Measurements from ENCODE around the gene ANKRD33B.
"Not testable (repeated sequence)": the region's sequence is repeated elsewhere in the genome, so short reads cannot be mapped to it uniquely, and the experiment has no call there.

Gene ANKRD33B

GRCh38 chr5:10655972-10656830 is 92.3 kb downstream of the ANKRD33B start:
- DNase-seq (ENCODE audit: low read depth in 2 of 2), result no peak

GRCh38 chr5:10658265-10658664 is 94.4 kb downstream of the ANKRD33B start:
- DNase-seq (ENCODE audit: low read depth in 2 of 2), result no peak

GRCh38 chr5:10660135-10660534 is 96.3 kb downstream of the ANKRD33B start:
- no peak for DNase-seq (ENCODE audit: low read depth in 2 of 2)

GRCh38 chr5:10660720-10661387 is 97.0 kb downstream of the ANKRD33B start:
- DNase-seq (ENCODE audit: low read depth in 2 of 2), result no peak

GRCh38 chr5:10661401-10661800 is 97.5 kb downstream of the ANKRD33B start:
- no peak for DNase-seq (ENCODE audit: low read depth in 2 of 2)

GRCh38 chr5:10662083-10662482 is 98.2 kb downstream of the ANKRD33B start:
- DNase-seq (ENCODE audit: low read depth in 2 of 2), result no peak

- DNase-seq (ENCODE audit: low read depth in 2 of 2), result no peak
Measured at GRCh38 chr5:10662661-10663488, 99.0 kb downstream of the ANKRD33B start.

- DNase-seq (ENCODE audit: low read depth in 2 of 2), result no peak
Measured at GRCh38 chr5:10663489-10664179, 99.8 kb downstream of the ANKRD33B start.

GRCh38 chr5:10664180-10664769 is 100.4 kb downstream of the ANKRD33B start:
- DNase-seq (ENCODE audit: low read depth in 2 of 2), result not testable (repeated sequence)

GRCh38 chr5:10665799-10666198 is 101.9 kb downstream of the ANKRD33B start:
- DNase-seq (ENCODE audit: low read depth in 2 of 2), result no peak

GRCh38 chr5:10666531-10667299 is 102.8 kb downstream of the ANKRD33B start:
- no peak for DNase-seq (ENCODE audit: low read depth in 2 of 2)

GRCh38 chr5:10667431-10668057 is 103.7 kb downstream of the ANKRD33B start:
- DNase-seq (ENCODE audit: low read depth in 2 of 2), result no peak

- no peak for DNase-seq (ENCODE audit: low read depth in 2 of 2)
Measured at GRCh38 chr5:10668697-10669096, 104.8 kb downstream of the ANKRD33B start.

GRCh38 chr5:10669983-10670382 is 106.1 kb downstream of the ANKRD33B start:
- DNase-seq (ENCODE audit: low read depth in 2 of 2), result no peak

GRCh38 chr5:10671041-10672008 is 107.5 kb downstream of the ANKRD33B start:
- no peak for DNase-seq (ENCODE audit: low read depth in 2 of 2)

- DNase-seq (ENCODE audit: low read depth in 2 of 2), result no peak
Measured at GRCh38 chr5:10672146-10673016, 108.5 kb downstream of the ANKRD33B start.

- DNase-seq (ENCODE audit: low read depth in 2 of 2), result no peak
Measured at GRCh38 chr5:10673017-10673389, 109.1 kb downstream of the ANKRD33B start.

- DNase-seq (ENCODE audit: low read depth in 2 of 2), result no peak
Measured at GRCh38 chr5:10673407-10673806, 109.5 kb downstream of the ANKRD33B start.

Measured in stimulated activated CD4-positive, alpha-beta T cell treated with anti-CD3 and anti-CD28 coated beads, Interleukin-1b, Interleukin-23, amount 100 ng/mL, for 1 hour (primary cell).